ENCODE measurements around the gene APLNR.

The APLNR gene

GRCh38 chr11:57262157-57262556 is 25.1 kb upstream of the APLNR start:
- TF ChIP-seq CTCF (IDR thresholded peaks at IDR 0.05): no peak

GRCh38 chr11:57260937-57261783 is 24.1 kb upstream of the APLNR start:
- TF ChIP-seq CTCF (IDR thresholded peaks at IDR 0.05): no peak

GRCh38 chr11:57256119-57256518 is 19.1 kb upstream of the APLNR start:
- no peak for TF ChIP-seq CTCF (IDR thresholded peaks at IDR 0.05)

- no peak for TF ChIP-seq CTCF (IDR thresholded peaks at IDR 0.05)
Observed at GRCh38 chr11:57255618-57256017, 18.6 kb upstream of the APLNR start.

GRCh38 chr11:57254631-57255030 is 17.6 kb upstream of the APLNR start:
- TF ChIP-seq CTCF (IDR thresholded peaks at IDR 0.05): no peak

GRCh38 chr11:57251491-57252104 is 14.5 kb upstream of the APLNR start:
- TF ChIP-seq CTCF (IDR thresholded peaks at IDR 0.05): no peak

GRCh38 chr11:57251037-57251436 is 14.0 kb upstream of the APLNR start:
- TF ChIP-seq CTCF (IDR thresholded peaks at IDR 0.05): no peak
